Dermis microvascular lymphatic vessel endothelial cell (primary cell): ENCODE measurements around the gene LRRC17. TPM values are rescaled to one million over a fixed set of nuclear protein-coding genes. Genes with fewer than 3 reads are reported as not detected.

ENCODE experiments used
- DNase-seq, 2 donors: peaks; one replicate each; pipeline versions ENCODE4 v3.0.0 to v3.0.0-alpha.2; 2010; ENCODE audit warnings: low read depth in 2 of 2
- total RNA-seq: library from RNA; depleted of rRNA; stranded (reverse); fragments of >200 nt; gene quantifications from 2 replicates; pipeline ENCODE4 v1.2.1, GENCODE V29; 2014

LRRC17 gene, protein sequence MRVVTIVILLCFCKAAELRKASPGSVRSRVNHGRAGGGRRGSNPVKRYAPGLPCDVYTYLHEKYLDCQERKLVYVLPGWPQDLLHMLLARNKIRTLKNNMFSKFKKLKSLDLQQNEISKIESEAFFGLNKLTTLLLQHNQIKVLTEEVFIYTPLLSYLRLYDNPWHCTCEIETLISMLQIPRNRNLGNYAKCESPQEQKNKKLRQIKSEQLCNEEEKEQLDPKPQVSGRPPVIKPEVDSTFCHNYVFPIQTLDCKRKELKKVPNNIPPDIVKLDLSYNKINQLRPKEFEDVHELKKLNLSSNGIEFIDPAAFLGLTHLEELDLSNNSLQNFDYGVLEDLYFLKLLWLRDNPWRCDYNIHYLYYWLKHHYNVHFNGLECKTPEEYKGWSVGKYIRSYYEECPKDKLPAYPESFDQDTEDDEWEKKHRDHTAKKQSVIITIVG
- 0.77 and 0.89 TPM in 2 replicates for total RNA-seq

DNA sequence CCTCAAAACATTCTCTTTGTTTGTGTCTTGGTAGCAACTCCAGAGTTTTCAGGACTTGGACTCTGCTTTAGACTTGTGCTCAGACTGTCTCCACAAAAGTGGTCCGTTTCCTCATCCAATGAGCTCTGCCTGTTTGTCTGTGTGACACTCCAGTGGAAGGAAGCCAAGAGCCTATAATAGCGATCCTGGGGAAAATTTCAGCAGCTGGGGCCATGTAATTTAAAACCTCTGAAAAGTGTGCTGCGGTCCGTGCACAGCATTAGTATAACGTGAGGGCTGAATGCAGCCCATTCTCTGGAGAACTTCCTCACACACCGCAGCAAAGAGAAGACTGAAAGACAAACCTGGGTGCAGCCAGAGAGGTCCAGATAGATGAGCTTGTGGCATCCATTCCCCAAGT lies at the start of gene LRRC17:
Gene LRRC17, plus strand, starts transcription at position 259 of the 400 bp plus-strand sequence. CDS start 20,914 bp downstream, outside the sequence.
- peak in 1 of 2 donors; percentile 76 for DNase-seq

DNA sequence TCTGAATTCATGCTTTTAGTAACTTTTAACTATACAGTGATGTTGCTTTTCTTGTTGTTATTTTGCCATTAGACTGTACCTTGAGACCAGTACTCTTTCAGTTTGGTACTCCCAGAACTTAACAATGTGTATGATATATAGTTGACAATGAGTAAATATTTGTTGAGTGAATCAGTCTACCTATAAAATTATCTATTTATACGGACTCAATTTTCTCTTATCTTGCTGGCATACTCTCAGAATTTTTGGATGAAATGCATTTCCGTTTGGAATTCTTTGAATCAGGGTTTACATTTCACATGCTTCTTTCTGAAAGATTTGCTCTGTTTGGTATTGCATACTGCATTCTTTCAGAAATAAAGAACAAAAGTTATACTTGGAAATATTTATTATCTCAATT lies 47.8 kb upstream of the LRRC17 start:
- DNase-seq, result no peak

DNA sequence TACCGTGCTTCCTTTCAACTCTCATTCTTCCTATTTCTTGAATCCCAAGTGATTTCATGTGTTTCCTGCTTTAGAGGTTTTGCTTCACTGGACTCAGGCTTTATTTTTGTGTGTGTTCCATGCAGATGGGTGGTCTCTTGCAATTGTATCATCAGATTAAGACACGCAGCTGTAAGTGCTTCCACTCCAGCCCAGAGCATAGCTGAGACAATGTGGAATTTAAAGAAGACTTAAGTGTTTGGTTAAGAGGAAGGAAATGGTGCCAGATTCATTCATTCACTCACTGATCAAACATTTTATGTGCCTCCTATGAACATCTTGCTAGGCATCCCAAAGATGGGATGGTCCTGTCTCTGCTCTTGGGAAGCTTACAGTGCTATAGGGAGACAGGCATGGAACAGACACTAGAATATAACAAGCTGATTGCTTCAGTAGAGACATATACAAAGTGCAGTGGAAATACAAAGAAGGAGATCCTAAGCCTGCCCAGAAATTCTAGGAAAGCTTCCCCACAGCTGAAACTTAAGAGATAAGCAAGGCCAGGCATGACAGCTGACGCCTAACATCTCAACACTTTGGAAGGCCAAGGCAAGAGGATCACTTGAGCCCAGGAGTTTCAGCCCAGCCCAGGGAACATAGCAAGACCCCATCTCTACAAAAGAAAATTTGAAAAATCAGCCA lies 46.1 kb upstream of the LRRC17 start:
- DNase-seq, result peak in 1 of 2 donors; percentile 10

GRCh38 chr7:102869195-102869594 lies 43.6 kb upstream of the LRRC17 start:
- DNase-seq, result no peak

GRCh38 chr7:102872460-102872859 lies 40.3 kb upstream of the LRRC17 start:
- peak; percentile 25 to 98 for DNase-seq

DNA sequence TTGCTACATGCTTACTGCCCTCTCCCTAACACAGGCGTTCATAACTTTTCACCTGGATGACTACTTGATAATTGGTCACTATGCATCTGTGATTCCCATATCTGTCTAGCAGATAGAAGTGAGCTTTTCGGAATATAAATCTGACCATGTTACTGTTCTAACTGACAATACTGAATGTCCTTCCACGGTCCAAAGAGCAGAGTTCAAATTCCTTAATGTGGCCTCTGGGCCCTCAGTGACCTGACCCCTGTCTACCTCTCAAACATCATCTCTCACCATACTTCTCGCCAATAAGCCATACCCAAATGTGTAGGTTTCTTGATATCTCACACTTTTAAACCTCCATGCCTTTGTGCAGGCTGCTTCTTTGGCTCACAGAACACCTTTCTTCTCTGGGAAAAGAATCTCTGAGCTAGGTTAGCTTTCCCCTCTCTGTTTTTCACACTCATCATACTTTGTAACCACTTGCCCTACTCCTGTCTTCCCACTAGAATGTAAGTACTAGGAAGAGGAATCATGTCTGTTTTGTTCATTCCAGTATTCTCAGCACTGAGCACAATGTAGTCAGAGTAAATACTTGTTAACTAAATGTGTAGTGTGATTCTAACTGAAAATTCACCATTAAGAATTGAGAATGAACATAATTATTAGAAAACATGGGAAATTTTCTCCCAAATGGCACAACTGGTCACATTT lies 39.2 kb upstream of the LRRC17 start:
- DNase-seq, result no peak

- DNase-seq, result peak in 1 of 2 donors; percentile 95
Observed at GRCh38 chr7:102874166-102874829, 38.5 kb upstream of the LRRC17 start.

DNA sequence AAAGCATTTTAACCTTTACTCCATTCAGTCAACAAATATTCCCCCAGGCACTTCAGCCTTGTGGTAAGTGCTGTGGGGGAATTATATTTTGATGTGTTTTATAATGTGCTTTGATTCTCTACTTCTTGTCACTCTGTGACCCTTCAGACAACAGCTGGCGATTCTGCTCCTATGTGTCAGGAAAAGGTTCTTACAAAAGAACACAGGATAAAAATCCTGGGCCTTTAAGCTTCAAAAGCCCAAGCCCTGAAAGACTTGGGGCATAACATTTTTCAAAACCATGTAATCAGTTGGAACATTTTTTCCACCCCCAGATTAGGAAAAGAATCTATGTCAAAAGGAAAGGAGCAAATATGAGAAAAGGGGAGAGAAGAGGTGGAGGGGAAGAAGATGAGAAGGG lies 37.8 kb upstream of the LRRC17 start:
- no peak for DNase-seq

DNA sequence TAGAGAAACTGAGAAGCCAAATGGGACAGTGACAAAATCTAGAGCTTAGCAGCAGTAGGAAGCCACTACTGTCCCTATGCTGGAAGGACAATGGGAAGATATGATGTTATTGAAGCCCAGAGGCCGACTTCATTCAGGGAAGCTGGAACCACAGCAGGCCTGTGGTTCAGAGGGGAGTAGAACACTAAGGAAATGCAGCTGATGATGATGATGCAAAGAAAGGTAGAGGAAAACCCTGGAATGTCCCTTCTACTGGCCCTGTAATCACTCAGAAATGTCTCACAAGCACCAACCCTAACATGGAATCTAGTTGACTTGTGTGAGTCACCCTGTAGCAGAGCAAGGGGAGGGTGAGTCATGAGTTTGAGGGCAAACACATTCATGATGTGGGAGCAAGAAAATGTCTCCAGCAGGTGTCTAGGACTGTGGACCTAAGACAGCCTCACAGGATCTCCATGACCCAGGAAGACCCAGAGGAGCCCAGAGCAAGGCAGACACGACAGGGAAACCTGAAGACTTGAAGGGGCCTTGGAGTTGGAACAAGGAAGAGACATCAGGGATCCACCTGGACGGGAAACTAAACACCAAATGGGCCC lies 37.0 kb upstream of the LRRC17 start:
- peak in 1 of 2 donors; percentile 94 for DNase-seq

- peak in 1 of 2 donors; percentile 76 for DNase-seq
Observed at GRCh38 chr7:102883098-102883860, 29.5 kb upstream of the LRRC17 start.

DNA sequence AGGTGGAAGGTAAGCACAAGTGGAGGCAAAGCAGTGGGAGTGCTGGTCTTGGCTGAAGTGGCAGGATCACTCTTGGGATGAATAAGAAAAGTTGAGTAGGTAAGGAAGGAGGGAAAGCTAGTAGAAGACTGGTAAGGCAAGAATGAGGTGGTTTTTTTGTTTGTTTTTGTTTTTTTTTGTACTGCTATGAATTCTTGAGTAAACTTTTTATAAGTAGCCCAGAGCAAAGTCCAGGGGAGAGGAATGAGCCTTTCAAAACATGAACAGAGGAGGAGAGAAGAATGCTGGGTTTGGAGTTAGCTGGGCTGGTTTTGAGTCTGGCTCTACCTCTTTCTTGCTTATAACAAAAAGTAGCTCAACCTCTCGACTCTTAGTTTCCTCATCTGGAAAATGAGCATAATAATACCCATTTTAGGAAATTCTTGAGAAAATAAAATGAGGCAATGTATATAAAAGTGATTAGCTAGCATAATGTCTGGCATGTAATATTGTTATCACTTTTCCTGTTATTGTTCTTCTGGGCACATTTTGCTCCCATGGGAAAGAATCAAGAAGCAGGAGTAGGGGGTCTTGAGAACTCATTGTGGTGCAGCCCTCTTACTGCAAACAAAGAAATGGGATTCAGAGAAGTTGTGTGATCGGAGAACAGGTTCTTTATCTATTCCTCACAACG lies 24.1 kb upstream of the LRRC17 start:
- peak in 1 of 2 donors; percentile 64 for DNase-seq

DNA sequence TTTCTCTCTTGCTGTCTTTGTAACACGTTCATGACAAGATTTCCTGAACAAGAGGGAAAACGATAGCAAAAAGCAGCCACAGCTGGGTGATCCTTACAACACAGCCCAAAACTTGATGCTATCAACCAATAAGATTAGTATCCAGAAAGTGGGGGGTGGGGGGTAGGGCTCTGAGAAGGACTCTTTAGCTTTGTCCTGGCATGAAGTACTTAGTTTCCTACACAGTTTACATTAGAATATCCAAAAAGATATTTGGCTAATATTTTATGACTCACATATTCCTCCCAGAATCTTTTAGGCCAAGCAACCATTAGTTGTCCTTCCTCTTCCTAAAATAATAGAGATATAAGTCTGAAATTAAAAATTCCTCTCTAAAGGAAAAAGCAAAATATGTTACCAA lies 22.9 kb upstream of the LRRC17 start:
- DNase-seq, result no peak

GRCh38 chr7:102890292-102890970 lies 22.4 kb upstream of the LRRC17 start:
- peak in 1 of 2 donors; percentile 56 for DNase-seq

- DNase-seq, result peak in 1 of 2 donors; percentile 6
Observed at GRCh38 chr7:102890971-102891692, 21.7 kb upstream of the LRRC17 start.

DNA sequence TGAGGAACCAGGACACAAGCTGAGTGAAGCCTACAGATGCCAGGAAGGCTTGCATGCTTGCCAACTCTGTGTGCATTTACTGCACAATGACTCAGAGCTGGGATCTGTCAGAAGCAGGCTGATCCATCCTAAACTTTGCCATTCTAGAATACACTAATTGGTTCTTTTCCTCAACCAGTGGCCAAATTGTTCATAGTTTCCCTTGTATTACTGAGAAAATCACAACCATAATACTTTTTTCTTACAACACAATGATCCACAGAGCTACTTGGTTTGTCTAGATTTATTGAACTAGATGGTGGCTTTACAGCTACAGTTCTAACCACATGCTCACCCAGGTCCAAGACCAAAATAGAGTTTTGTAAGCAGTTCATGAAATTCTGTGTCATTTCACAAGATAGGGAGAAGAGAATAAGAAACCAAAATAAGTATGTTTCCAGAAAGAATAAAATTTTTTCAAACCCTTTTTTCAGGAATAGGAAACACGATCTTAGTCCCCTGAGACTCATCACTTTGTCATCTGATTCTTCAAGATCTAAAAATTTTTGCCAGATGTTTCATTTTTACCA lies 21.0 kb upstream of the LRRC17 start:
- peak; percentile 60 to 93 for DNase-seq

GRCh38 chr7:102892631-102893278 lies 20.0 kb upstream of the LRRC17 start:
- DNase-seq, result peak; percentile 12 to 54

DNA sequence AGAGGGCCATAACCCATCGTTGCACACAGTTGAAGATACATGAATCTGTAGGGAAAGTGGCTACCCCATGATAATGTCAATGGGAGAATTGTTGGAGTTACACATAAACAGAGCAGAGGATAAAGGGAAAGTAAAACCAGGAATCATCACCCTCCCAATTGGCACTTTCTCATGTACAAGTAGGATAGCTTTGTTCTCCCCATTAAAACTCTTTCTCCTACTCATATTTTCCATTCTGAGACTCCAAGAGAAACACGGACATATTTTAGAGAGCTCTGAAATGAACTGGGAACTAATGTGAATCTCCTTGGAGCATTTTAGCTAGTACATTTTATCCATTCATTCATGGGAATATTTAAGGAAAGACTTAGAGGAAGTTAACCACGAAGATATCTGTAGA lies 17.2 kb upstream of the LRRC17 start:
- peak; percentile 16 to 53 for DNase-seq

DNA sequence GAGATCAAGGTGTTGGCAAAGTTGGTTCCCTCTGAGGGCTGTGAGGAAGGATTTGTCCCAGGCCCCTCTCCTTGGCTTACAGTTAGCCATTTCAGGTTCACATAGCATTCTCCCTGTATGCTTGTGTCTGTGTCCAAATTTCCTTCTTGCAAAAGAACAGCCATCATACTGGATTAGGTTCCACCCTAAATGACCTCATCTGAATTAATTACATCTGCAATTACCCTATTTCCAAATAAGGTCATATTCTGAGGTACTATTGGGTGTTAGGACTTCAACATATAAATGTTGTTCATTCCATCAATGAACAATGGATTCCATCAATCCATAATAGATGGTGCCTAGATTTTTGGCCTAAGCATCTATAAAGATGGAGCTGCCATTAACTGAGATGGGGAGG lies 16.2 kb upstream of the LRRC17 start:
- no peak for DNase-seq
